Activated B cell treated with CpG ODN at 0.5 μM for 24 hours (primary cell): ENCODE results near the gene XPO5. TPM values are rescaled to one million over a fixed set of nuclear protein-coding genes. Genes with fewer than 3 reads are reported as not detected.

Source experiments
- ATAC-seq: fragments of 200-7000 bp; cut with Tn5 transposase; one replicate; pipeline ENCODE4 v1.10.0; 2021; ENCODE audit warnings: low read depth, mild to moderate bottlenecking, moderate library complexity
- CTCF ChIA-PET: fragments of 350-600 bp; sonication (Branson Sonifier 250); formaldehyde crosslinking; loops from one replicate; lab custom pipeline; 2021; ENCODE audit warnings: antibody characterized with exemption; lab: Charles Lee
- POLR2A ChIA-PET: fragments of 350-600 bp; sonication (Branson Sonifier 250); formaldehyde crosslinking; loops from one replicate; lab custom pipeline; 2021; ENCODE audit warnings: antibody characterized with exemption; lab: Charles Lee
- DNase-seq: peaks from one replicate; pipeline ENCODE4 v3.0.0; 2022
- H3K27ac Mint-ChIP-seq: one replicate; pipeline ENCODE4 v1.8.0; 2020; ENCODE audit warnings: mixed read lengths
- H3K27me3 Mint-ChIP-seq: one replicate; pipeline ENCODE4 v1.8.0; 2021; ENCODE audit warnings: mixed read lengths
- H3K36me3 Mint-ChIP-seq: one replicate; pipeline ENCODE4 v1.8.0; 2021; ENCODE audit warnings: low read depth, mixed read lengths
- H3K4me1 Mint-ChIP-seq: one replicate; pipeline ENCODE4 v1.8.0; 2021; ENCODE audit warnings: mixed read lengths
- H3K4me3 Mint-ChIP-seq: one replicate; pipeline ENCODE4 v1.8.0; 2020; ENCODE audit warnings: mild to moderate bottlenecking, mixed read lengths
- H3K9me3 Mint-ChIP-seq: one replicate; pipeline ENCODE4 v1.8.0; 2020; ENCODE audit warnings: mixed read lengths
- CTCF ChIP-seq: fragments of 200-600 bp; IDR thresholded peaks from one replicate; pipeline ENCODE4 v1.8.0; 2022; ENCODE audit warnings: antibody characterized with exemption, mild to moderate bottlenecking
- intact Hi-C: fragments of 100-400 bp; cut with micrococcal nuclease; formaldehyde crosslinking; loops from one replicate; pipeline ENCODE4 v1.15.1; 2024
- total RNA-seq: library from RNA; stranded (reverse); gene quantifications from 2 replicates; pipeline ENCODE4 v1.2.3, GENCODE V29; 2022

Gene XPO5
- total RNA-seq, 1 donor from 2014 or later = 59.4 TPM

DNA sequence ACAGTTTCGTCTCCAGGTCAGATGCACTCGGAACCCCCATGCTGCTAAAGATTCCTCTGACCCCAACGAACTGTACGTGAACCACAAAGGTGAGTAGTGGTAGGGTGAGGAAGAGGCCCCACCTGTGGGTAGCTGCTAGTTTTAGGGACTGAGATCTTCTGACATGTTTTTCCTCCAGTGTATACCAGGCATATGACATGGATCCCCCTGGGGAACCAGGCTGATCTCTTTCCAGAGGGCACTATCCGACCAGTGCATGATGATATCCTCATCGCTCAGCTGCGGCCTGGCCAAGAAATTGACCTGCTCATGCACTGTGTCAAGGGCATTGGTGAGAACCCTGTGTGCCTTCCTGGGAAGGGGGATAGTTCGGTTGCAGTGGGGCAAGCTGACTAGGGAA lies 55.7 kb downstream of the XPO5 start:
- POLR2A ChIA-PET = interaction anchor here (0.6 kb wide), 1 partner anchor 9 kb away, joined by 3 read pairs; no protein-coding TSS in a partner anchor
- CTCF ChIA-PET = no interaction called here
- Mint-ChIP-seq H3K27ac (no peak overlapping the region), H3K27me3 (no peaks in the 10 kb centered on the region), H3K4me3 (no peak overlapping the region), H3K36me3 (peaks cover 10% of the 10 kb centered on the region), H3K9me3 (no peaks in the 10 kb centered on the region), H3K4me1 (peaks cover 14% of the 10 kb centered on the region)
- intact Hi-C loops = no loop called here
- ATAC-seq (no peak), DNase-seq (no peak)
- no peak for TF ChIP-seq CTCF

DNA sequence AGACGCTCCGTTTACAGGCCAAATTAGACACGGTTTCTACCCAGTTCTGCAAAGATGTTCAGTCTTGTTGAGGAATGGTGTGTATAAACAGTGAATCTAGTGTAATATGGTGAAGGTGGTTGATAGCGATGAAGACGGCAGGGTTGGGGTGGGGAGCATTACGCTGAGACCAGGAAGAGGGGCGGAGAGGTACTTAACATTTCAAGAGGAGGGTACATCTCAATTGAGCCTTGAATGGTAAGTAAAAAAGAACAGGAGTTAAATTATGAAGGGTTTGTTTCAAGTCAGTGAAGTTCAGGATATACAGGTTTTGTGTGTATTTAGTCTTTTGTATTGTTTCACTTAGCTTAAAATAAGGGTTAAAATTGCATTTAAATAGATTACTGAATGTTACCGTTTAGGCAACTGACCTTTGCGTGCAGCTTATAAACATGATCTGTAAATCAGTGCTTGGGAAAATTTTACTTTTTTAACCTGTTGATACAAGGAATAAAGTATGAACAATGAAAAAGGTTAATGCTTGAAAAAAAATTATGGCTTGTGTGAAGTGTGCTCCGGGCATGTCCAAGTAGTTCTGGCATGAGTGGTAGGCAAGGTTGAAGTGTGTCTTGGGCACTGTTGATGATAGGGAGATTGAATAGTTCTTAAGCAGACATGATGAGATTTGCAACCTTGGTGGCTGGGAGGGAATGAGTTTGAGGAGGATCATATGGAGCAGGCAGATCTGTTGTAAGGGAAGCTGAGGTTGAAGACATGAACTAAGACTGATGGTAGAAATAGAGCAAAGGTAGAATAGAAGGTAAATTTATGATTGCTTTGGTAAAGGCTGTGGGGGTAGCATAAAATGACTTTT lies 58.1 kb downstream of the XPO5 start:
- peaks cover 29% of the 10 kb centered on the region for H3K36me3 Mint-ChIP-seq
- no peak overlapping the region for H3K4me3 Mint-ChIP-seq
- intact Hi-C loops = loop anchor here (1.0 to 10.0 kb wide), 10 partner anchors 40 to 953 kb away; partner anchors contain the start of genes GTPBP2, KLC4, MEA1 and MRPL2
- DNase-seq (no peak), ATAC-seq (peak; percentile 16)
- CTCF ChIA-PET = interaction anchor here (1.4 to 2.6 kb wide), 2 partner anchors 8 to 11 kb away, joined by 4 to 13 read pairs; partner anchors contain the start of gene LRRC73
- no peak overlapping the region for H3K27ac Mint-ChIP-seq
- no peak for TF ChIP-seq CTCF
- no peaks in the 10 kb centered on the region for H3K27me3 Mint-ChIP-seq
- POLR2A ChIA-PET = interaction anchor here (0.6 to 2.5 kb wide), 12 partner anchors 11 to 772 kb away, joined by 3 to 15 read pairs (median 6); partner anchors contain the start of genes ABCC10, CUL7, GTPBP2 and POLH
- H3K4me1 Mint-ChIP-seq = peaks cover 29% of the 10 kb centered on the region
- H3K9me3 Mint-ChIP-seq = no peaks in the 10 kb centered on the region

GRCh38 chr6:43516697-43517504 lies 58.9 kb downstream of the XPO5 start, which contains the start of the genes POLR1C and YIPF3:
Gene POLR1C, plus strand, starts transcription at chr6:43517089. Its CDS starts 21 bp downstream, at chr6:43517110.
Gene YIPF3, minus strand, starts transcription at chr6:43516926. Its CDS starts 119 bp downstream, at chr6:43516807.
- peaks cover 29% of the 10 kb centered on the region for H3K4me1 Mint-ChIP-seq
- ATAC-seq (peak; percentile 94), DNase-seq (peak; percentile 87)

DNA sequence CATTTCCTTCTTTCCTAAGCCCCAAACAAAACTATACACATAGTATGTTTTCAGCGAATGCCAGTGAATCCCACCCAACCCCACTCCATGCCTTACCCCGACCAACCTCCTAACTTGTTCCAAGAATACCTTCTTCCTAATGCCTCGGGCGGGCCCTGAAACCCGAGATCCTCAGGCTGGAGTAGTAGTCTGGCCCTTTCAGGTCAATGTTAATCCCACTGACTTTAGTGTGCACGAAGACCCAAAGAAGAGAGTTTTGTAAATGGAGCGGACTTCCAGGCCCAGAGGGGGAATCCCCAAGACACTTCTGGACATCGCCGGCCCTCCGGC lies 59.5 kb downstream of the XPO5 start:
- Mint-ChIP-seq H3K4me1 (peaks cover 29% of the 10 kb centered on the region), H3K27ac (no peak overlapping the region), H3K4me3 (no peak overlapping the region), H3K36me3 (peaks cover 43% of the 10 kb centered on the region), H3K27me3 (no peaks in the 10 kb centered on the region), H3K9me3 (no peaks in the 10 kb centered on the region)
- CTCF ChIA-PET = interaction anchor here (1.2 to 2.6 kb wide), 2 partner anchors 10 to 287 kb away, joined by 3 to 13 read pairs; partner anchors contain the start of gene DNPH1
- DNase-seq (no peak), ATAC-seq (peak; percentile 2)
- no peak for TF ChIP-seq CTCF
- POLR2A ChIA-PET = interaction anchor here (0.5 to 2.5 kb wide), 16 partner anchors 9 to 637 kb away, joined by 3 to 15 read pairs (median 4); partner anchors contain the start of genes ABCC10, CNPY3, CUL7 and GTPBP2
- intact Hi-C loops = loop anchor here (2.0 to 10.0 kb wide), 6 partner anchors 254 to 952 kb away; partner anchors contain the start of genes MEA1, NFKBIE, SRF and UBR2

More at GRCh38 chr6:43516697-43517504, 58.9 kb downstream of the XPO5 start, which contains the start of the genes POLR1C and YIPF3:
- Mint-ChIP-seq H3K4me3 (no peak within 1 kb of the TSS), H3K27me3 (no peaks in the 10 kb centered on the region), H3K36me3 (peaks cover 37% of the 10 kb centered on the region), H3K27ac (peak within 1 kb of the TSS; percentile 54), H3K9me3 (no peaks in the 10 kb centered on the region)
- no peak for TF ChIP-seq CTCF
- intact Hi-C loops = loop anchor here (1.0 to 10.0 kb wide), 10 partner anchors 40 to 952 kb away; partner anchors contain the start of genes GTPBP2, KLC4, MEA1 and MRPL2
- POLR2A ChIA-PET = interaction anchor here (0.5 to 2.5 kb wide), 20 partner anchors 9 to 637 kb away, joined by 3 to 15 read pairs (median 4); partner anchors contain the start of genes ABCC10, CNPY3, CUL7 and GTPBP2
- CTCF ChIA-PET = interaction anchor here (1.2 to 2.6 kb wide), 2 partner anchors 10 to 288 kb away, joined by 3 to 13 read pairs; partner anchors contain the start of gene DNPH1
